K562 (cell line): ENCODE results near the gene RPS8. TPM values are rescaled to one million over a fixed set of nuclear protein-coding genes. Genes with fewer than 3 reads are reported as not detected.

Source experiments
- BCL6 ChIP-seq: fragments of 250-450 bp; sonication (Bioruptor Pico); IDR thresholded peaks from 2 replicates; pipeline ENCODE4 v1.4.0; 2020
- BRD4 ChIP-seq: fragments of 200-600 bp; sonication (generic); IDR thresholded peaks from 2 replicates; pipeline ENCODE4 v1.6.1; 2017; ENCODE audit warnings: inconsistent platforms
- FIP1L1 ChIP-seq: fragments of 200-400 bp; formaldehyde crosslinking; IDR thresholded peaks from 2 replicates; pipeline ENCODE4 v1.6.1; 2018; ENCODE audit warnings: mild to moderate bottlenecking, low read depth, low read length; ENCODE audit not compliant: poor library complexity, severe bottlenecking
- HNRNPL ChIP-seq: fragments of 200-400 bp; formaldehyde crosslinking; IDR thresholded peaks from 2 replicates; pipeline ENCODE4 v1.6.1; 2017; ENCODE audit warnings: low read depth, mild to moderate bottlenecking, low read length
- NEUROD1 ChIP-seq: fragments of 150-350 bp; IDR thresholded peaks from 2 replicates; pipeline ENCODE4 v1.6.1; 2014; ENCODE audit warnings: borderline replicate concordance, low read length, low read depth; ENCODE audit not compliant: partially characterized antibody
- PCBP1 ChIP-seq: fragments of 200-400 bp; formaldehyde crosslinking; IDR thresholded peaks from 2 replicates; pipeline ENCODE4 v1.6.1; 2018; ENCODE audit warnings: mild to moderate bottlenecking, low read depth, low read length; ENCODE audit not compliant: poor library complexity, severe bottlenecking
- TAF1 ChIP-seq: IDR thresholded peaks from 2 replicates; pipeline ENCODE4 v1.6.1; 2011; ENCODE audit warnings: mild to moderate bottlenecking, low read length, moderate library complexity; ENCODE audit not compliant: insufficient read depth, control insufficient read depth, severe bottlenecking; ENCODE audit errors: extremely low read depth
- ZNF133 ChIP-seq: fragments of 250-450 bp; sonication (Bioruptor Pico); IDR thresholded peaks from 2 replicates; pipeline ENCODE4 v1.4.0; 2020; ENCODE audit warnings: mild to moderate bottlenecking
- ZNF384 ChIP-seq: IDR thresholded peaks from 2 replicates; pipeline ENCODE4 v1.6.1; 2012; ENCODE audit warnings: low read depth, low read length, improper control_type of control experiment
- ZNF75A ChIP-seq: fragments of 450-650 bp; formaldehyde crosslinking; IDR thresholded peaks from 2 replicates; pipeline ENCODE4 v1.4.0; 2020; ENCODE audit warnings: mild to moderate bottlenecking
- polyA plus RNA-seq, 8 experiments: library from polyadenylated mRNA; depleted of rRNA in 4 of 8; stranded (reverse) in 5 of 8; unstranded in 3 of 8; fragments of >200 nt; fragmentation: Nextera tagmentation in 2 of 8; fragmentation: Illumina TruSeq in 1 of 8; extraction: Ambion mirVana in 2 of 8; extraction: Trizol in 1 of 8; gene quantifications; 2 replicates each; pipeline versions ENCODE4 v1.2.1 to v1.2.3, GENCODE V29; 2011 to 2014; ENCODE audit warnings: inconsistent platforms in 1 of 8, missing spikeins in 1 of 8
- total RNA-seq, 7 experiments: library from RNA; depleted of rRNA in 6 of 7; stranded (reverse); fragments of >200 nt in 6 of 7; fragmentation: Illumina TruSeq in 2 of 7; extraction: Trizol in 2 of 7; gene quantifications; 2 replicates each; pipeline versions ENCODE4 v1.2.1 to v1.2.3, GENCODE V29; 2011 to 2021; ENCODE audit warnings: low replicate concordance in 1 of 7
- TF ChIP-seq, protein P1 (sequence below): sonication (generic); formaldehyde crosslinking; IDR thresholded peaks from 2 replicates; pipeline ENCODE4 v1.8.1; 2023; ENCODE audit warnings: mild to moderate bottlenecking, missing genetic modification reagents
- TF ChIP-seq, protein P2 (sequence below): fragments of 150-350 bp; IDR thresholded peaks from 2 replicates; pipeline ENCODE4 v1.6.1; 2014; ENCODE audit warnings: low read depth, mild to moderate bottlenecking, low read length, borderline replicate concordance
- TF ChIP-seq, protein P3 (sequence below): fragments of 450-650 bp; IDR thresholded peaks from 2 replicates; pipeline ENCODE4 v1.6.1; 2017; ENCODE audit warnings: antibody characterized with exemption
- TF ChIP-seq, protein P4 (sequence below): fragments of 450-650 bp; IDR thresholded peaks from 2 replicates; pipeline ENCODE4 v1.6.1; 2018; ENCODE audit not compliant: partially characterized antibody

Gene RPS8
- total and polyA plus RNA-seq, 9 of the 15 experiments (the other 6 are each of a cell fraction or from before 2014, with no cell fraction given), result 2,431 to 4,168 (median 3,109) TPM

DNA sequence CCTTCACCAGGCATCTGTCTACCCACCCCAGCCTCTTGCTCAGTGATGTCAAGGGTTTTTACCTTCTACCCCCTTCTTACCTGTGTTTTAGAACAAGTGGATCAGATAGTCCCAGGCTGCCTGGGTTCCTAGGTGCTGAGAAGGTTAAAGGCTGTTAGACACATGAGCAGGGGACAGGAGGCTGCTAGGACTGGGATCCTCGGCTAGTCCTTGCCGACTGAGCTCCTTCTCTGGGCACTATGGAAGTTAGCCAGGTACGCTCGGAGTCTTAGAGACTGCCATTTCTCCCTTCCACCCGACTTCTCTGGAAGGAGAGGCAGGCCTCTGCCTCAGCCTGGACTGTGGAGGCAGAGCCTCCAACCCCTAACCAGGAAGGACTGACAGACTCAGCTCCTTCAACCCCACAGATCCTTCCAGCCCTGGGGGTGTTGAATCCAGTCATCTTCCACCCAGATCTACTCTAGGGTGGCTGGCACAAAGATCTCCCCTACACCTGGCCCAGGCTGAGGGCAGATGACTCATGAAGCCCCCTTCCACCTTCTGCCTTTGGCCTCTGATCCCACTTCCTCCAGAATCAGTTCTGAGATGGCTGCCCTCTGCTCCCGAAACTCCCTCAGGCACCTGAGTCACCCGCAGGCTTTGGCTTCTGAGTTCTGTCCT lies 31.5 kb downstream of the RPS8 start, which contains the start of gene DYNLT4 (continued):
- TF ChIP-seq BRD4 (peak; percentile 55; the same call in 1 of the 2 replicates), TAF1 (peak; percentile 60), BCL6 (no peak), ZNF384 (no peak), NEUROD1 (no peak), PCBP1 (no peak), HNRNPL (no peak), FIP1L1 (no peak), ZNF75A (no peak), ZNF133 (CRISPR knock-in tag) (no peak)
- TF ChIP-seq, protein P1, sequence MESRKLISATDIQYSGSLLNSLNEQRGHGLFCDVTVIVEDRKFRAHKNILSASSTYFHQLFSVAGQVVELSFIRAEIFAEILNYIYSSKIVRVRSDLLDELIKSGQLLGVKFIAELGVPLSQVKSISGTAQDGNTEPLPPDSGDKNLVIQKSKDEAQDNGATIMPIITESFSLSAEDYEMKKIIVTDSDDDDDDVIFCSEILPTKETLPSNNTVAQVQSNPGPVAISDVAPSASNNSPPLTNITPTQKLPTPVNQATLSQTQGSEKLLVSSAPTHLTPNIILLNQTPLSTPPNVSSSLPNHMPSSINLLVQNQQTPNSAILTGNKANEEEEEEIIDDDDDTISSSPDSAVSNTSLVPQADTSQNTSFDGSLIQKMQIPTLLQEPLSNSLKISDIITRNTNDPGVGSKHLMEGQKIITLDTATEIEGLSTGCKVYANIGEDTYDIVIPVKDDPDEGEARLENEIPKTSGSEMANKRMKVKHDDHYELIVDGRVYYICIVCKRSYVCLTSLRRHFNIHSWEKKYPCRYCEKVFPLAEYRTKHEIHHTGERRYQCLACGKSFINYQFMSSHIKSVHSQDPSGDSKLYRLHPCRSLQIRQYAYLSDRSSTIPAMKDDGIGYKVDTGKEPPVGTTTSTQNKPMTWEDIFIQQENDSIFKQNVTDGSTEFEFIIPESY (CRISPR knock-in tag), result no peak
- TF ChIP-seq, protein P2, sequence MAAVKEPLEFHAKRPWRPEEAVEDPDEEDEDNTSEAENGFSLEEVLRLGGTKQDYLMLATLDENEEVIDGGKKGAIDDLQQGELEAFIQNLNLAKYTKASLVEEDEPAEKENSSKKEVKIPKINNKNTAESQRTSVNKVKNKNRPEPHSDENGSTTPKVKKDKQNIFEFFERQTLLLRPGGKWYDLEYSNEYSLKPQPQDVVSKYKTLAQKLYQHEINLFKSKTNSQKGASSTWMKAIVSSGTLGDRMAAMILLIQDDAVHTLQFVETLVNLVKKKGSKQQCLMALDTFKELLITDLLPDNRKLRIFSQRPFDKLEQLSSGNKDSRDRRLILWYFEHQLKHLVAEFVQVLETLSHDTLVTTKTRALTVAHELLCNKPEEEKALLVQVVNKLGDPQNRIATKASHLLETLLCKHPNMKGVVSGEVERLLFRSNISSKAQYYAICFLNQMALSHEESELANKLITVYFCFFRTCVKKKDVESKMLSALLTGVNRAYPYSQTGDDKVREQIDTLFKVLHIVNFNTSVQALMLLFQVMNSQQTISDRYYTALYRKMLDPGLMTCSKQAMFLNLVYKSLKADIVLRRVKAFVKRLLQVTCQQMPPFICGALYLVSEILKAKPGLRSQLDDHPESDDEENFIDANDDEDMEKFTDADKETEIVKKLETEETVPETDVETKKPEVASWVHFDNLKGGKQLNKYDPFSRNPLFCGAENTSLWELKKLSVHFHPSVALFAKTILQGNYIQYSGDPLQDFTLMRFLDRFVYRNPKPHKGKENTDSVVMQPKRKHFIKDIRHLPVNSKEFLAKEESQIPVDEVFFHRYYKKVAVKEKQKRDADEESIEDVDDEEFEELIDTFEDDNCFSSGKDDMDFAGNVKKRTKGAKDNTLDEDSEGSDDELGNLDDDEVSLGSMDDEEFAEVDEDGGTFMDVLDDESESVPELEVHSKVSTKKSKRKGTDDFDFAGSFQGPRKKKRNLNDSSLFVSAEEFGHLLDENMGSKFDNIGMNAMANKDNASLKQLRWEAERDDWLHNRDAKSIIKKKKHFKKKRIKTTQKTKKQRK, result no peak
- TF ChIP-seq, protein P3, sequence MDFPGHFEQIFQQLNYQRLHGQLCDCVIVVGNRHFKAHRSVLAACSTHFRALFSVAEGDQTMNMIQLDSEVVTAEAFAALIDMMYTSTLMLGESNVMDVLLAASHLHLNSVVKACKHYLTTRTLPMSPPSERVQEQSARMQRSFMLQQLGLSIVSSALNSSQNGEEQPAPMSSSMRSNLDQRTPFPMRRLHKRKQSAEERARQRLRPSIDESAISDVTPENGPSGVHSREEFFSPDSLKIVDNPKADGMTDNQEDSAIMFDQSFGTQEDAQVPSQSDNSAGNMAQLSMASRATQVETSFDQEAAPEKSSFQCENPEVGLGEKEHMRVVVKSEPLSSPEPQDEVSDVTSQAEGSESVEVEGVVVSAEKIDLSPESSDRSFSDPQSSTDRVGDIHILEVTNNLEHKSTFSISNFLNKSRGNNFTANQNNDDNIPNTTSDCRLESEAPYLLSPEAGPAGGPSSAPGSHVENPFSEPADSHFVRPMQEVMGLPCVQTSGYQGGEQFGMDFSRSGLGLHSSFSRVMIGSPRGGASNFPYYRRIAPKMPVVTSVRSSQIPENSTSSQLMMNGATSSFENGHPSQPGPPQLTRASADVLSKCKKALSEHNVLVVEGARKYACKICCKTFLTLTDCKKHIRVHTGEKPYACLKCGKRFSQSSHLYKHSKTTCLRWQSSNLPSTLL, result no peak
- TF ChIP-seq, protein P4, sequence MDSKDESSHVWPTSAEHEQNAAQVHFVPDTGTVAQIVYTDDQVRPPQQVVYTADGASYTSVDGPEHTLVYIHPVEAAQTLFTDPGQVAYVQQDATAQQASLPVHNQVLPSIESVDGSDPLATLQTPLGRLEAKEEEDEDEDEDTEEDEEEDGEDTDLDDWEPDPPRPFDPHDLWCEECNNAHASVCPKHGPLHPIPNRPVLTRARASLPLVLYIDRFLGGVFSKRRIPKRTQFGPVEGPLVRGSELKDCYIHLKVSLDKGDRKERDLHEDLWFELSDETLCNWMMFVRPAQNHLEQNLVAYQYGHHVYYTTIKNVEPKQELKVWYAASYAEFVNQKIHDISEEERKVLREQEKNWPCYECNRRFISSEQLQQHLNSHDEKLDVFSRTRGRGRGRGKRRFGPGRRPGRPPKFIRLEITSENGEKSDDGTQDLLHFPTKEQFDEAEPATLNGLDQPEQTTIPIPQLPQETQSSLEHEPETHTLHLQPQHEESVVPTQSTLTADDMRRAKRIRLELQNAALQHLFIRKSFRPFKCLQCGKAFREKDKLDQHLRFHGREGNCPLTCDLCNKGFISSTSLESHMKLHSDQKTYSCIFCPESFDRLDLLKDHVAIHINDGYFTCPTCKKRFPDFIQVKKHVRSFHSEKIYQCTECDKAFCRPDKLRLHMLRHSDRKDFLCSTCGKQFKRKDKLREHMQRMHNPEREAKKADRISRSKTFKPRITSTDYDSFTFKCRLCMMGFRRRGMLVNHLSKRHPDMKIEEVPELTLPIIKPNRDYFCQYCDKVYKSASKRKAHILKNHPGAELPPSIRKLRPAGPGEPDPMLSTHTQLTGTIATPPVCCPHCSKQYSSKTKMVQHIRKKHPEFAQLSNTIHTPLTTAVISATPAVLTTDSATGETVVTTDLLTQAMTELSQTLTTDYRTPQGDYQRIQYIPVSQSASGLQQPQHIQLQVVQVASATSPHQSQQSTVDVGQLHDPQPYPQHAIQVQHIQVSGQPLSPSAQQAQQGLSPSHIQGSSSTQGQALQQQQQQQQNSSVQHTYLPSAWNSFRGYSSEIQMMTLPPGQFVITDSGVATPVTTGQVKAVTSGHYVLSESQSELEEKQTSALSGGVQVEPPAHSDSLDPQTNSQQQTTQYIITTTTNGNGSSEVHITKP, result peak; percentile 13
